HG02943 (cell line): ENCODE measurements around the gene FUT7.
A peak's percentile ranks its signal among the peaks of the same experiment; 100 is the strongest.
"Not testable (repeated sequence)": the region's sequence is repeated elsewhere in the genome, so short reads cannot be mapped to it uniquely, and the experiment has no call there.

Source experiments
- ATAC-seq: cut with Tn5 transposase; IDR thresholded peaks from one replicate; pipeline ENCODE4 v1.9.1; 2021; ENCODE audit warnings: mild to moderate bottlenecking, low read depth, moderate library complexity; ENCODE audit not compliant: unreplicated experiment

FUT7 gene

GRCh38 chr9:137007108-137007815 is 24.6 kb downstream of the FUT7 start:
- no peak for ATAC-seq

- ATAC-seq: no peak
Measured at GRCh38 chr9:137006116-137007003, 25.5 kb downstream of the FUT7 start.

DNA sequence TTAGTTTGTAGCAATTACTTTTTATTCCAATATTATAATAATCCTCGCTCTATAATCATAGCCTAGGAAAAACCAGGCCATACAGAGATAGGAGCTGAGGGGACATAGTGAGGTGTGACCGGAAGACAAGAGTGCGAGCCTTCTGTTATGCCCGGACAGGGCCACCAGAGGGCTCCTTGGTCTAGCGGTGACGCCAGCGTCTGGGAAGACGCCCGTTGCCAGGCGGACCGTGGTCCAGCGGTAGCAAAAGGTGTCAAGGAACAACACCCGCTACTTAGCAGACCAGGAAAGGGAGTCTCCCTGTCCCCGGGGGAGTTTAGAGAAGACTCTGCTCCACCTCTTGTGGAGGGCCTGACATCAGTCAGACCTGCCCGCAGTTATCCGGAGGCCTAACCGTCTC is 27.6 kb downstream of the FUT7 start:
- not testable (repeated sequence) for ATAC-seq

GRCh38 chr9:137002646-137003041 is 29.2 kb downstream of the FUT7 start:
- no peak for ATAC-seq

DNA sequence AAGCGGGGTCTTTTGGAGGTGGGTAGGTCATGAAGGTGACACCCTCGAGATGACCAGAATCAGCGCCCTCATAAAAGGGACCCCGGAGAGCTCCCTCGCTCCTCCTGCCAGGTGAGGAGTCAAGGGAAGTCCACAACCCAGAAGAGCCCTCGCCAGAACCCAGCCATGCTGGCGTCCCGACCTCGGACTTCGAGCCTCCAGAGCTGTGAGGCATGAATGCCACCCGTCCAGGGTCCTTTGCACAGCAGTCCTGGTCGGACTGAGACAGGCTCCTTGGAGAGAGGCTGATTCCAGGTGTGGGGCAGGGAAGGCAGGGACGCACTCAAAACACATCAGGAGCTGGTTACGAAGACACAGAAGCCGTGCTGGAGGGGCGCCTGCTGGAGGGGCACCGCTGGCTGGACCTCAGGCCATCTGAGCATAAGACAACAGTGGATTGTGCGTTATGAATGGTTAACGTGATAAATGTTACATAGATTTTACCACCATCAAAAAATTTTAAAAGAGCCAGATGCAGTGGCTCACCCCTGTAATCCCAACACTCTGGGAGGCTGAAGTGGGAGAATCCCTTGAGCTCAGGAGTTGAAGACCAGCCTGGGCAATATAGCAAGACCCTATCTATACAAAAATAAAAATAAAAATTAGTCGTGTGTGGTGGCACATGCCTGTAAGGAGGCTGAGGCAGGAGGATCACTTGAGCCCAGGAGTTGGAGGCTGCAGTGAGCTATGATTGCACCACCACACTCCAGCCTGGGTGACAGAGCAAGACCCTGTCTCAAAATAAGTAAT is 29.8 kb downstream of the FUT7 start:
- no peak for ATAC-seq

- ATAC-seq: peak; percentile 65
Measured at GRCh38 chr9:137000177-137000930, 31.5 kb downstream of the FUT7 start.

- ATAC-seq: no peak
Measured at GRCh38 chr9:136997830-136998234, 34.1 kb downstream of the FUT7 start.

- ATAC-seq: no peak
Measured at GRCh38 chr9:136997371-136997770, 34.5 kb downstream of the FUT7 start.

- ATAC-seq: no peak
Measured at GRCh38 chr9:136996361-136997292, 35.3 kb downstream of the FUT7 start, which contains the start of gene CLIC3. Gene CLIC3, minus strand, starts transcription at chr9:136996568. Its CDS starts 25 bp downstream, at chr9:136996543.

DNA sequence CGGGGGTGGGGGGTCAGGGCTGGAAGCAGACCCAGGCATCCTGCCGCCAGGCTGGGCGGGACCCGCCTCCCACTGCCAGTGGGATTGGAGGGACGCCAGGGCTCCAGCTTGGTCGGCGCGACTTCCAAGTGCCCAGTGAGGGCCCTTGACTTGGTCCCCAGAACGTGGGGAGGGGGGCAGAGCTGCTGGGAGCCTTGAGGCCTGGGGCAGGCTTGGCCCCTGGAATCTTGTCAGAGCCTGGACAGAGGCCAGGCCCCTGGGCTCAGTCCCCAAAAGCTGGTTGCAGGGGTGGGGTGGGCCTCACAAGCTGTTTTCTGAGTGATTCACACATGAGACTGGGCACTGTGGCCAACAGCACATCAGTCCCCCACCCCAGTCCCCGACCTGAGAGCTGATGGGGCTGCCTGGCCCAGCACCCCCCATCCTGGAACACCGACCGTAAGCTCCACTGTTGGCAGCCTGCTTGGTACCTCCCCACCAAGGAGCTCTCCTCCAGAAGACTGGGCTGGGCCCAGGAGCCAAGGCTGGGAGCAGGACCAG is 36.0 kb downstream of the FUT7 start:
- no peak for ATAC-seq

DNA sequence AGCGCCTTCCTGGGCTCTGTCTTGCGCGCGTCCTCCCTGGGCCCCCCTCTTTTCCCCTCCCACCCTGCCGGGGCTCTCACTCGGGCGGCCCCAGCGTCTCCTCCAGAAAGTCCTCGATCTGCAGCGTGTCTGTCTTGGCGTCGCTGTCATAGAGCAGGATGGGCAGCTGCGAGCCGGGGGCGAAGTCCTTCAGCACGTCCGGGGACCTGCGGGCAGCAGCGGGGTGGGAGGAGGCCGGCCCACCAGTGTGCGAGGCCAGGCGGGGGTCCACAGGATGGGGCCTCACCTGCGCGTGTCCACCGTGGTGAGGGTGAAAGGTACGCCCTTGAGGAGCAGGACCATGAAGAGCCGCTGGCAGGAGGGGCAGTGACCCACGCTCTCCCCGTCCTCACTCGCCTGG is 36.5 kb downstream of the FUT7 start:
- ATAC-seq: no peak

GRCh38 chr9:136994888-136995230 is 37.0 kb downstream of the FUT7 start:
- no peak for ATAC-seq

DNA sequence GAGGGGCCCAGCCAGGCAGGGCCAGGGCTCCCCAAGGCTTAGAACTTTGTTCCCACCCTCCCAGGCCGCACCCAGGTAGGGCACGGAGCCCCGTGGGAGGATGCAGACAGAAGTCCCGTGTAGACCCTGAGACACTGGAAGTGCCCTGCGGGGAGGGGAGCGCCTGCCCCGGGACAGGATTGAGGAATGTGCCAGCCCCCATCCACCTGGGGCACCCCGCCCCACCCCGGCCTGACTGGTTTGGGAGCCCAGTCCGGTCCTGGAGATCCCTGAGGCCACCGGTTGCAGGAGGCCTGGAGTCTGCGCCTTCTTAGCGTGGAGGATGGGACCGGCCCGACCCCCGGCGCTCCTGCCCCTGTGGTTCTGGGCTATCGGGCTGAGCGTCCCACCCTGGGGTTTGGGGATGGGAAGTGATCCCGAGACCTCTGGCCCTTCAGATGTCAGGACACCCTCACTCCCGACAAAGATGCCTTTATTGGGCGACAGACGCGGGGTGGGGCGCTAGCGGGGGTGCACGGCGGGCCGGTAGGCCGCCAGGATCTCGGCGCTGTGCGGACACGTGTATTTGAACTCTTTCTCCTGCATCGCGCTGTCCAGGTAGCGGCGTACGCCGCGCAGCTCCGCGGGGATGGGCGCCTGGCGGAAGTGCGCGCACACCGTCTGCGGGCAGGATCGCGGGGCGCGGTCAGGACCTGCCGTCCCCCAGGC is 37.6 kb downstream of the FUT7 start:
- ATAC-seq: no peak

- peak; percentile 15 for ATAC-seq
Measured at GRCh38 chr9:136992819-136993369, 39.0 kb downstream of the FUT7 start.

DNA sequence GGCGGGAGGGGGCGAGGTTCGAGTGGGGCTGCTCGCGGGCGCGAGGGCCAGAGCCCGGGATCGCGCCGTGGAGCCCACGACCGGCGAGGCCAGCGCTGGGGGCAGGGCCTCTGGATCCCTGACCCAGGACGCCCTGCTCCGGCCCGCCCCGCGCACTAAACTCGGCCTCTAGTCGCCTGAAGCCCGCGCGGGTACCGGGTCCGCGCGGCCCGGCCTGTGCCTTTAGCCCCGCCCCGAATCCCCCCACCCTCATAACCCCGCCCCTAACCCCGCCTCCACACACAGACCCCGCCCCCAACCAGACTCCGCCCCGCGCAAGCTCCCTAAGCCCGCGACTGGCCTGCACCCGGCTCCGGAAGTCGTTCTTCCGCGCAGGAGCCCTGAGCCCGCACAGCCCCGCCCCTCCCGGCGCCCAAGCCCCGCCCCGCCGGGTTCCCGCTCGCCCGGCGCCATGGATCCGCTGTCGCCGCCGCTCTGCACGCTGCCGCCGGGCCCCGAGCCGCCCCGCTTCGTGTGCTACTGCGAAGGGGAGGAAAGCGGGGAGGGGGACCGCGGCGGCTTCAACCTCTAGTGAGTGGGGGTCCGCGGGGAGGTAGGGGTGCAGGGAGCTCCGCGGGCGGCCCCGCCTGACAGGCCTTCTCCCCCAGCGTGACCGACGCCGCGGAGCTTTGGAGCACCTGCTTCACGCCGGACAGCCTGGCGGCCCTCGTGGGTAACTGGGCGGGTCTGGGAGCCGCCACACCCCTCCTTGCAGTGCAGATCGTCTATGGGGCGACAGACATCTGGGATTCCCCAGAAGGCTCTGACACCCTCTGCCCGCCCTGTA is 39.7 kb downstream of the FUT7 start, which contains the start of gene PAXX:
Gene PAXX, plus strand, starts transcription at position 430 of the 826 bp plus-strand sequence. Its CDS starts 22 bp downstream, at position 452.
- ATAC-seq: peak; percentile 71

GRCh38 chr9:136990242-136990911 is 41.5 kb downstream of the FUT7 start:
- ATAC-seq: no peak
